Stimulated activated CD8-positive, alpha-beta memory T cell treated with anti-CD3 and anti-CD28 coated beads, Interleukin-4, amount 100 ng/mL, for 1 hour (primary cell): ENCODE results near the gene UBC.

Source experiments
- DNase-seq, 2 donors: peaks; one replicate each; pipeline ENCODE4 v3.0.0-alpha.2; 2020; ENCODE audit warnings: low read depth in 2 of 2, low spot score in 1 of 2

UBC gene

DNA sequence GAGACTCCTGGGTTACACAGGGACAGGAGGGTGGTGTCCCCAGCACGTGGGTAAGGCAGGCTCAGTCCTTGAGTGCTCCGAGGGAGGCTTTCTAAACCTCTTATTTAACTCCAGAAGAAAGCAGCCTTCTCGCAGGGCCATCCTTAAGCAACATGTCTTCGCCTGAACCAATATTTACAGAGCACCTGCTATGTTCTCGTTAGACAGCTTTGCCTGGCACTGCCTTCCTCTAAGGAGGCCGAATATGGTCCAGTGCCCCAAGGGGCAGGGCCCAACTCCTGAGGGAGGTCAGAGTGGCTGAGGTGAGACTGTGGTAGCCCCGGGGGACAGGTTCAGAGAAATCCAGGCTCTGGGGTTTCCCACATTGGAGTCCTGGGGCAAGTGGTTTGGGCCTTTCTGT, 48.7 kb downstream of the UBC start:
- no peak for DNase-seq

- DNase-seq = no peak
Observed at GRCh38 chr12:124864326-124864752, 50.1 kb downstream of the UBC start.

DNA sequence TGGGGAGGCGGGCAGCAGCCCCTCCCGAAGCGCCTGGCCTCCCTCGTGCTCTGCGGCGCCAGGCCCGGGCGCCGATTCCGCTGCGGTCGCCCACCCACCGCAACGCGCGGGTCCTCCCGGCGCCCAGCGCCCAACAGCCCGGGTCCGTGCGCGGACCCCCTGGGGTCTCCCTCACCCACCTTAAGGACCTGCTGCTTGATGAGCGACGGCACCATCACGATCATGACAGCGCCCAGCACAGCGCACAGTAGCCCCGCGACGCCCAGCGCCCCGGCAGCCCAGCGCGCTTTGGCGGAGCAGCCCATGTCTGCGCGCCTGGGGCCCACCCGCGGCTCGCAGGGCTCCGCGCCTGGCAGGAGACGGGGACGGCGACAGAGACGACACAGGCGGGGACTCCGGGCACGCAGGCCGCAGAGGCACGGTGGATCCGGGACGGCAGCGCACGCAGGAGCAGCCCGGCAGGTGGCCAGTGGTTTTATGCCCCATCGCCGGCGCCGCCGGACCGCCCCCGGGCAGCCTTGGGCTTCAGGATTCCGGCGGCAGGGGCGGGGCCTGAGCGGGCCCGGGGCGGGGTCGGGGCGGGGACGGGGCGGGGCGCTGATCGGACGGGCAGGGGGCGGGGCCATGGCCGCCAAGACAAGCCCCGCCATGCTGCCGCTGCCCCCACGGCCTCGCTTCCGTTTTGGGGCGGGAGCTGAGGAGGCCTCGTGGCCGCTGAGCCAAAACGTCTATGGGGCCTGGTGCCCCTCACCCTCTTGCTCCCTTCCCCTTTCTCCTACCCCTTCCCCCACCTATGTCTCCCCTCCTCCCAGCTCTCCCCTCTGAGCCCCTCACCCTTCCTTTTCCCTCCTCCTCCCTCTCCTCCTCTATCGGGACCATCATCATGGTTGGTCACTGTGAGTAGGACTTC, 50.8 kb downstream of the UBC start, which contains the start of gene SCARB1:
Gene SCARB1, minus strand, starts transcription at position 449 of the 910 bp plus-strand sequence. Its CDS starts 144 bp downstream, at position 305.
- peak; percentile 43 to 44 for DNase-seq

GRCh38 chr12:124862768-124863415, 51.6 kb downstream of the UBC start:
- no peak for DNase-seq

DNA sequence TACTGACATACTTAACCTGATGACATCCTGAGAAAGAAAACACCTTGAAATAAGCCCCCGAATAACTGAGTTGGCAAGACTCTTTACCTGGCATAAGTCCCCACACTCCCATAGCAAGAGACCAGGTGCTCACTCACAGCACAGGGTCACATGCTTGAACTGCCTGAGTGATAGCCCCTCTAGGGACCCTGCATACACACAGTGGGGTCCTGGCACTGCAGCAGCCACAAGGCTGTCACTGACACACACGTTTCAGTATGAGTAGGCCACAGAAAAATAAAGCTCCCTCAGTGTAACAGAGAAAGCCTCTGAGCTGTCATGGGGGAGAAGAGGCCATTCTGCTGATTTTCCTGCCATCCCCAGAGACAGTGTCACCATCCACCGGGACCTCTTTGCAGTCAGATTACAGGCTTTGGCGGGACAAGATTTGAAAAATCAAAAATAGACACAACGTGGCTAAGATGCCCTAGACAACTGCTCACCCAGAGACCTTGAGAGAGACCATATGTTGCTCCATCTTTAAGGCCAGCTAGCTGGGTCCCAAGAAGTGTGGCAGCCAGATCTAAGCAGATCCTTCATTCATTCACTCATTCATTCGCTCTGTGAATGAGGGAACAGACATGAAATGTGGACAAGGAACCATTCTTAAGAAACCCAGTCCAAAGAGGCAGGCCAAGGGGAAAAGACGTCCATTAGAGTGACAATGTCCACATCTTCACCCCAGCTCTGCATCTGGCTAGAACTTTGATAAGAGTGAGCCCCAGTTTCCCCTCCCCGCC, 52.4 kb downstream of the UBC start:
- no peak for DNase-seq
